Naive B cell (primary cell): ENCODE measurements around the gene FBXL13. TPM values are rescaled to one million over a fixed set of nuclear protein-coding genes. Genes with fewer than 3 reads are reported as not detected.
"Not testable (repeated sequence)": the region's sequence is repeated elsewhere in the genome, so short reads cannot be mapped to it uniquely, and the experiment has no call there.

Experiments used
- ATAC-seq, 2 donors: fragments of 150-1000 bp; cut with Tn5 transposase; 2 replicates each; pipeline ENCODE4 v1.10.0; 2021; ENCODE audit warnings: low read depth in 2 of 2, mild to moderate bottlenecking in 2 of 2, moderate library complexity in 2 of 2
- DNase-seq: peaks from one replicate; pipeline ENCODE4 v3.0.0; 2022
- H3K27ac Mint-ChIP-seq, 6 donors: one replicate each; pipeline ENCODE4 v1.8.0; 2020 to 2022; ENCODE audit warnings: mild to moderate bottlenecking in 6 of 6, mixed read lengths in 6 of 6, moderate library complexity in 5 of 6, inconsistent platforms in 2 of 6
- H3K27me3 Mint-ChIP-seq, 3 donors: one replicate each; pipeline ENCODE4 v1.8.0; 2021 to 2022; ENCODE audit warnings: mixed read lengths in 3 of 3, mild to moderate bottlenecking in 1 of 3
- H3K36me3 Mint-ChIP-seq, 2 donors: one replicate each; pipeline ENCODE4 v1.8.0; 2020 to 2022; ENCODE audit warnings: mixed read lengths in 2 of 2, inconsistent platforms in 1 of 2, mild to moderate bottlenecking in 1 of 2
- H3K4me1 Mint-ChIP-seq, 3 donors: one replicate each; pipeline ENCODE4 v1.8.0; 2020 to 2022; ENCODE audit warnings: mixed read lengths in 3 of 3, inconsistent platforms in 1 of 3, mild to moderate bottlenecking in 1 of 3, moderate library complexity in 1 of 3
- H3K4me3 Mint-ChIP-seq, 8 donors: one replicate each; pipeline ENCODE4 v1.8.0; 2020 to 2022; ENCODE audit warnings: mild to moderate bottlenecking in 8 of 8, mixed read lengths in 8 of 8, moderate library complexity in 8 of 8, inconsistent platforms in 2 of 8
- H3K9me3 Mint-ChIP-seq, 7 donors: one replicate each; pipeline ENCODE4 v1.8.0; 2020 to 2022; ENCODE audit warnings: mixed read lengths in 7 of 7, mild to moderate bottlenecking in 5 of 7, inconsistent platforms in 2 of 7, moderate library complexity in 1 of 7
- polyA plus RNA-seq, 6 donors: library from polyadenylated mRNA; unstranded; fragments of 300-500 nt; fragmentation: Illumina TruSeq; gene quantifications; one replicate each; pipeline ENCODE4 v1.2.3, GENCODE V29; 2021; ENCODE audit warnings: low read depth in 6 of 6

The FBXL13 gene
- polyA plus RNA-seq, 6 donors from 2014 or later = 0.45 to 1.8 (median 0.72) TPM; not detected in 1

- H3K9me3 Mint-ChIP-seq = no peaks in the 10 kb centered on the region
- DNase-seq (no peak), ATAC-seq (peak; percentile 51 to 53)
- H3K4me3 Mint-ChIP-seq = peak overlapping the region; percentile 89 to 98 (median 96)
- no peaks in the 10 kb centered on the region for H3K27me3 Mint-ChIP-seq
- peak overlapping the region; percentile 85 to 98 (median 94) for H3K27ac Mint-ChIP-seq
- peaks cover 25 to 35% (median 29%) of the 10 kb centered on the region in 3 donors for H3K4me1 Mint-ChIP-seq
- H3K36me3 Mint-ChIP-seq = no peaks in the 10 kb centered on the region
These were observed 832 bp upstream of the FBXL13 start for GRCh38 chr7:103075337-103075918.

- Mint-ChIP-seq H3K4me1 (peaks cover 25 to 35% (median 29%) of the 10 kb centered on the region in 3 donors), H3K4me3 (peak overlapping the region; percentile 89 to 97 (median 92)), H3K27ac (peak overlapping the region; percentile 92 to 99 (median 98)), H3K27me3 (no peaks in the 10 kb centered on the region), H3K36me3 (no peaks in the 10 kb centered on the region), H3K9me3 (no peaks in the 10 kb centered on the region)
- DNase-seq (no peak), ATAC-seq (no peak)
These were observed 542 bp downstream of the FBXL13 start for GRCh38 chr7:103073989-103074518.

- peak overlapping the region in 1 of 6 donors; percentile 29 for H3K27ac Mint-ChIP-seq
- H3K9me3 Mint-ChIP-seq = no peaks in the 10 kb centered on the region
- no peak for ATAC-seq
- H3K27me3 Mint-ChIP-seq = no peaks in the 10 kb centered on the region
- no peak for DNase-seq
- H3K4me3 Mint-ChIP-seq = peak overlapping the region in 1 of 8 donors; percentile 73
- H3K4me1 Mint-ChIP-seq = peaks cover 18 to 19% (median 18%) of the 10 kb centered on the region in 3 donors
- H3K36me3 Mint-ChIP-seq = no peaks in the 10 kb centered on the region
These were observed 3.6 kb downstream of the FBXL13 start for GRCh38 chr7:103071000-103071399.

GRCh38 chr7:103068414-103069403 lies 5.9 kb downstream of the FBXL13 start:
- Mint-ChIP-seq H3K4me1 (peaks cover 1 to 2% (median 2%) of the 10 kb centered on the region in 3 donors), H3K36me3 (no peaks in the 10 kb centered on the region), H3K9me3 (no peaks in the 10 kb centered on the region), H3K27ac (no peak overlapping the region), H3K4me3 (peak overlapping the region in 1 of 8 donors; percentile 1), H3K27me3 (no peaks in the 10 kb centered on the region)
- ATAC-seq (no peak), DNase-seq (no peak)

- Mint-ChIP-seq H3K27ac (no peak overlapping the region), H3K9me3 (no peaks in the 10 kb centered on the region), H3K4me3 (no peak overlapping the region), H3K27me3 (no peaks in the 10 kb centered on the region), H3K36me3 (no peaks in the 10 kb centered on the region), H3K4me1 (no peaks in the 10 kb centered on the region)
- peak; percentile 36 for DNase-seq
- ATAC-seq = peak; percentile 73 to 77
These were observed 8.9 kb downstream of the FBXL13 start for GRCh38 chr7:103065667-103066066.

GRCh38 chr7:103063895-103064294 lies 10.7 kb downstream of the FBXL13 start:
- Mint-ChIP-seq H3K4me3 (no peak overlapping the region), H3K36me3 (no peaks in the 10 kb centered on the region), H3K27me3 (no peaks in the 10 kb centered on the region), H3K9me3 (no peaks in the 10 kb centered on the region), H3K27ac (no peak overlapping the region), H3K4me1 (no peaks in the 10 kb centered on the region)
- ATAC-seq (no peak), DNase-seq (no peak)

GRCh38 chr7:103059471-103059870 lies 15.1 kb downstream of the FBXL13 start:
- H3K27ac Mint-ChIP-seq = no peak overlapping the region

GRCh38 chr7:103058122-103058521 lies 16.5 kb downstream of the FBXL13 start:
- no peaks in the 10 kb centered on the region for H3K9me3 Mint-ChIP-seq
- ATAC-seq (no peak), DNase-seq (no peak)
- H3K27me3 Mint-ChIP-seq = no peaks in the 10 kb centered on the region
- H3K27ac Mint-ChIP-seq = peak overlapping the region in 1 of 6 donors; percentile 74
- no peaks in the 10 kb centered on the region for H3K36me3 Mint-ChIP-seq
- peak overlapping the region in 1 of 8 donors; percentile 45 for H3K4me3 Mint-ChIP-seq
- H3K4me1 Mint-ChIP-seq = no peaks in the 10 kb centered on the region

More at GRCh38 chr7:103059471-103059870, 15.1 kb downstream of the FBXL13 start:
- Mint-ChIP-seq H3K4me1 (no peaks in the 10 kb centered on the region), H3K27me3 (no peaks in the 10 kb centered on the region), H3K36me3 (no peaks in the 10 kb centered on the region), H3K4me3 (no peak overlapping the region), H3K9me3 (no peaks in the 10 kb centered on the region)
- no peak for ATAC-seq
- no peak for DNase-seq

GRCh38 chr7:103056006-103056405 lies 18.6 kb downstream of the FBXL13 start:
- H3K27me3 Mint-ChIP-seq, H3K27ac Mint-ChIP-seq, H3K4me1 Mint-ChIP-seq, DNase-seq, ATAC-seq, H3K36me3 Mint-ChIP-seq, H3K9me3 Mint-ChIP-seq, H3K4me3 Mint-ChIP-seq: not testable (repeated sequence)

GRCh38 chr7:103051519-103051918 lies 23.1 kb downstream of the FBXL13 start:
- H3K4me1 Mint-ChIP-seq = no peaks in the 10 kb centered on the region
- H3K27me3 Mint-ChIP-seq = no peaks in the 10 kb centered on the region

GRCh38 chr7:103048833-103049232 lies 25.8 kb downstream of the FBXL13 start:
- Mint-ChIP-seq H3K4me1 (no peaks in the 10 kb centered on the region), H3K36me3 (peaks cover 0 to 7% of the 10 kb centered on the region in 2 donors), H3K27me3 (no peaks in the 10 kb centered on the region), H3K9me3 (peaks cover 0 to 11% (median 4%) of the 10 kb centered on the region in 7 donors), H3K27ac (no peak overlapping the region), H3K4me3 (no peak overlapping the region)
- DNase-seq (no peak), ATAC-seq (no peak)

More at GRCh38 chr7:103051519-103051918, 23.1 kb downstream of the FBXL13 start:
- DNase-seq (no peak), ATAC-seq (no peak)
- peak overlapping the region in 2 of 6 donors; percentile 39 for H3K27ac Mint-ChIP-seq
- peaks cover 0 to 11% (median 4%) of the 10 kb centered on the region in 7 donors for H3K9me3 Mint-ChIP-seq
- peaks cover 0 to 7% of the 10 kb centered on the region in 2 donors for H3K36me3 Mint-ChIP-seq
- H3K4me3 Mint-ChIP-seq = no peak overlapping the region

GRCh38 chr7:103041815-103042214 lies 32.8 kb downstream of the FBXL13 start:
- H3K36me3 Mint-ChIP-seq, DNase-seq, H3K4me3 Mint-ChIP-seq, H3K27me3 Mint-ChIP-seq, ATAC-seq, H3K27ac Mint-ChIP-seq, H3K4me1 Mint-ChIP-seq: not testable (repeated sequence)
- peaks cover 0 to 12% (median 7%) of the 10 kb centered on the region in 7 donors for H3K9me3 Mint-ChIP-seq

- not testable (repeated sequence) for H3K27me3 Mint-ChIP-seq, H3K4me1 Mint-ChIP-seq, ATAC-seq, H3K9me3 Mint-ChIP-seq, DNase-seq, H3K27ac Mint-ChIP-seq, H3K36me3 Mint-ChIP-seq
- peak overlapping the region in 1 of 8 donors; percentile 63 for H3K4me3 Mint-ChIP-seq
These were observed 36.5 kb downstream of the FBXL13 start for GRCh38 chr7:103037823-103038739.
